Dendritic cell treated with granulocyte-macrophage colony-stimulating factor and Interleukin-4, amounts not matched to agents 40 ng/mL and 50 ng/mL, for 4 days (primary cell): ENCODE measurements around the gene MRPL46.
"Not testable (repeated sequence)": the region's sequence is repeated elsewhere in the genome, so short reads cannot be mapped to it uniquely, and the experiment has no call there.

ENCODE experiments used
- H3K27ac Mint-ChIP-seq: one replicate; pipeline ENCODE4 v1.8.0; 2022; ENCODE audit warnings: mild to moderate bottlenecking, mixed read lengths
- H3K27me3 Mint-ChIP-seq: one replicate; pipeline ENCODE4 v1.8.0; 2022; ENCODE audit warnings: mild to moderate bottlenecking, mixed read lengths
- H3K36me3 Mint-ChIP-seq: one replicate; pipeline ENCODE4 v1.8.0; 2022; ENCODE audit warnings: low read depth, mixed read lengths
- H3K4me1 Mint-ChIP-seq: one replicate; pipeline ENCODE4 v1.8.0; 2022; ENCODE audit warnings: low read depth, mixed read lengths
- H3K4me3 Mint-ChIP-seq: one replicate; pipeline ENCODE4 v1.8.0; 2022; ENCODE audit warnings: mild to moderate bottlenecking, moderate library complexity, mixed read lengths
- H3K9me3 Mint-ChIP-seq: one replicate; pipeline ENCODE4 v1.8.0; 2022; ENCODE audit warnings: mixed read lengths
- intact Hi-C: fragments of 100-400 bp; cut with micrococcal nuclease; formaldehyde crosslinking; loops from one replicate; pipeline ENCODE4 v1.15.0; 2022

MRPL46 gene

GRCh38 chr15:88490036-88490435 is 22.8 kb upstream of the MRPL46 start:
- H3K9me3 Mint-ChIP-seq, result no peaks in the 10 kb centered on the region
- intact Hi-C loops, result no loop called here

GRCh38 chr15:88489321-88489720 is 22.1 kb upstream of the MRPL46 start:
- Mint-ChIP-seq H3K36me3 (peaks cover 6% of the 10 kb centered on the region), H3K4me1 (peaks cover 11% of the 10 kb centered on the region), H3K27ac (no peak overlapping the region), H3K4me3 (no peak overlapping the region), H3K27me3 (no peaks in the 10 kb centered on the region), H3K9me3 (no peaks in the 10 kb centered on the region)
- intact Hi-C loops, result no loop called here

More at GRCh38 chr15:88490036-88490435, 22.8 kb upstream of the MRPL46 start:
- H3K4me3 Mint-ChIP-seq, result no peak overlapping the region
- peaks cover 11% of the 10 kb centered on the region for H3K4me1 Mint-ChIP-seq
- H3K27me3 Mint-ChIP-seq, result no peaks in the 10 kb centered on the region
- peaks cover 6% of the 10 kb centered on the region for H3K36me3 Mint-ChIP-seq
- H3K27ac Mint-ChIP-seq, result no peak overlapping the region

- no peak overlapping the region for H3K4me3 Mint-ChIP-seq
- no peaks in the 10 kb centered on the region for H3K27me3 Mint-ChIP-seq
- intact Hi-C loops, result no loop called here
- H3K4me1 Mint-ChIP-seq, result peaks cover 11% of the 10 kb centered on the region
- H3K27ac Mint-ChIP-seq, result peak overlapping the region; percentile 0
- no peaks in the 10 kb centered on the region for H3K9me3 Mint-ChIP-seq
- peaks cover 6% of the 10 kb centered on the region for H3K36me3 Mint-ChIP-seq
Measured at GRCh38 chr15:88487796-88488523, 20.8 kb upstream of the MRPL46 start.

GRCh38 chr15:88487178-88487795 is 20.1 kb upstream of the MRPL46 start:
- Mint-ChIP-seq H3K4me3 (no peak overlapping the region), H3K4me1 (peaks cover 16% of the 10 kb centered on the region), H3K27me3 (no peaks in the 10 kb centered on the region), H3K9me3 (no peaks in the 10 kb centered on the region), H3K27ac (peak overlapping the region; percentile 0), H3K36me3 (peaks cover 6% of the 10 kb centered on the region)
- intact Hi-C loops, result no loop called here

GRCh38 chr15:88484682-88485331 is 17.6 kb upstream of the MRPL46 start:
- intact Hi-C loops, result no loop called here
- H3K27me3 Mint-ChIP-seq, result no peaks in the 10 kb centered on the region
- H3K27ac Mint-ChIP-seq, result no peak overlapping the region
- no peaks in the 10 kb centered on the region for H3K9me3 Mint-ChIP-seq
- H3K4me3 Mint-ChIP-seq, result no peak overlapping the region
- peaks cover 17% of the 10 kb centered on the region for H3K36me3 Mint-ChIP-seq
- H3K4me1 Mint-ChIP-seq, result peaks cover 24% of the 10 kb centered on the region

GRCh38 chr15:88482263-88482662 is 15.1 kb upstream of the MRPL46 start:
- Mint-ChIP-seq H3K27me3 (no peaks in the 10 kb centered on the region), H3K4me1 (peaks cover 16% of the 10 kb centered on the region), H3K9me3 (no peaks in the 10 kb centered on the region), H3K4me3 (no peak overlapping the region), H3K27ac (no peak overlapping the region), H3K36me3 (peaks cover 39% of the 10 kb centered on the region)
- intact Hi-C loops, result no loop called here

- Mint-ChIP-seq H3K27ac (no peak overlapping the region), H3K4me1 (peaks cover 13% of the 10 kb centered on the region)
- intact Hi-C loops, result no loop called here
Measured at GRCh38 chr15:88480981-88481380, 13.8 kb upstream of the MRPL46 start.

GRCh38 chr15:88479169-88479568 is 12.0 kb upstream of the MRPL46 start:
- Mint-ChIP-seq H3K27ac (no peak overlapping the region), H3K4me1 (peaks cover 13% of the 10 kb centered on the region), H3K9me3 (no peaks in the 10 kb centered on the region), H3K4me3 (no peak overlapping the region), H3K27me3 (no peaks in the 10 kb centered on the region), H3K36me3 (peaks cover 69% of the 10 kb centered on the region)
- intact Hi-C loops, result loop anchor here (5.0 to 10.0 kb wide), 2 partner anchors 138 to 356 kb away; no protein-coding TSS in a partner anchor

More at GRCh38 chr15:88480981-88481380, 13.8 kb upstream of the MRPL46 start:
- Mint-ChIP-seq H3K36me3 (peaks cover 51% of the 10 kb centered on the region), H3K9me3 (no peaks in the 10 kb centered on the region), H3K4me3 (no peak overlapping the region), H3K27me3 (no peaks in the 10 kb centered on the region)

GRCh38 chr15:88477904-88478303 is 10.7 kb upstream of the MRPL46 start:
- no peaks in the 10 kb centered on the region for H3K9me3 Mint-ChIP-seq
- no peak overlapping the region for H3K4me3 Mint-ChIP-seq
- intact Hi-C loops, result loop anchor here (5.0 to 10.0 kb wide), 2 partner anchors 139 to 357 kb away; no protein-coding TSS in a partner anchor
- peaks cover 13% of the 10 kb centered on the region for H3K4me1 Mint-ChIP-seq
- H3K27ac Mint-ChIP-seq, result no peak overlapping the region
- H3K27me3 Mint-ChIP-seq, result no peaks in the 10 kb centered on the region
- H3K36me3 Mint-ChIP-seq, result peaks cover 78% of the 10 kb centered on the region

- Mint-ChIP-seq H3K9me3 (no peaks in the 10 kb centered on the region), H3K4me1 (peaks cover 6% of the 10 kb centered on the region), H3K36me3 (peaks cover 85% of the 10 kb centered on the region), H3K27me3 (no peaks in the 10 kb centered on the region), H3K4me3 (no peak overlapping the region), H3K27ac (no peak overlapping the region)
- intact Hi-C loops, result loop anchor here (5.0 to 10.0 kb wide), 2 partner anchors 140 to 358 kb away; no protein-coding TSS in a partner anchor
Measured at GRCh38 chr15:88477126-88477525, 9.9 kb upstream of the MRPL46 start.

GRCh38 chr15:88476635-88477060 is 9.5 kb upstream of the MRPL46 start:
- Mint-ChIP-seq H3K27ac (no peak overlapping the region), H3K9me3 (no peaks in the 10 kb centered on the region), H3K36me3 (peaks cover 87% of the 10 kb centered on the region), H3K27me3 (no peaks in the 10 kb centered on the region), H3K4me3 (no peak overlapping the region), H3K4me1 (peaks cover 2% of the 10 kb centered on the region)
- intact Hi-C loops, result loop anchor here (5.0 to 10.0 kb wide), 2 partner anchors 141 to 358 kb away; no protein-coding TSS in a partner anchor

- not testable (repeated sequence) for H3K9me3 Mint-ChIP-seq, H3K4me3 Mint-ChIP-seq, H3K27me3 Mint-ChIP-seq, H3K4me1 Mint-ChIP-seq, H3K27ac Mint-ChIP-seq
- intact Hi-C loops, result loop anchor here (10.0 kb wide), 1 partner anchor 361 kb away; no protein-coding TSS in a partner anchor
- H3K36me3 Mint-ChIP-seq, result peaks cover 68% of the 10 kb centered on the region
Measured at GRCh38 chr15:88473661-88474293, 6.6 kb upstream of the MRPL46 start.

- Mint-ChIP-seq H3K36me3 (peaks cover 52% of the 10 kb centered on the region), H3K4me1 (no peaks in the 10 kb centered on the region), H3K9me3 (no peaks in the 10 kb centered on the region), H3K27me3 (no peaks in the 10 kb centered on the region), H3K27ac (no peak overlapping the region), H3K4me3 (no peak overlapping the region)
- intact Hi-C loops, result loop anchor here (10.0 kb wide), 1 partner anchor 363 kb away; no protein-coding TSS in a partner anchor
Measured at GRCh38 chr15:88472225-88472624, 5.0 kb upstream of the MRPL46 start.
